ENCODE measurements around the gene FMN1. TPM values are rescaled to one million over a fixed set of nuclear protein-coding genes. Genes with fewer than 3 reads are reported as not detected.

Gene FMN1
- total RNA-seq, 1 donor from 2014 or later, result 2.9 TPM

DNA sequence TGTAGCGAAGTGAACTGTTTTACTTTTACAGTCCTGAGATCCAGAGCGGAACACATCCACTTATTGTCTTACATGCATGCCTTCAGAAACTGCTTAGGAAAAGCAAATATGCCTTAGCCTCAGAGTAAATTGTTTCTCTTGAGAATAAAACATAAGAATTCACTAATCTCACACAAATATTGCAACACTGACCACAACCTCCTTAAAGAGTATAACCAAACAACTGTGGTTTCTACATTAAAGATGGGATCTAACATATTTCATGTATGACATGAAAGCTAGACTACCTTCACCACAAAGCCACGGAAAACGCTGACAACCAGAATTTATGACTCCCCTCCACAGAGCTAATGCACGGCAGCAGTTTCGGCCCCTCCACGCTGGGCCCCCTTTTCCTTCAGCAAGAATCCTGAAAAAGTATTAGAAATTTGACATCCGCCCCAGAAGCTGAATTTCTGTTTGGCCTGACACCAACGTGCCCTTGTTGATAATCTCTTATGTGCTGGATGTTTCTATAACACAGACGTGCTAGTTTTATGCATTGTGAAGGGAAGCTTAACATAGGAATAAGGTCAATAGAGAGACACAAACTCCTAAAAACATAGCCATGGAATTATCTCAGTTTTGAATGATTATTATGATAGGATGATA lies 392.1 kb downstream of the FMN1 start:
- DNase-seq (no peak), ATAC-seq (no peak)
- intact Hi-C loops (cut with micrococcal nuclease), result no loop called here

DNA sequence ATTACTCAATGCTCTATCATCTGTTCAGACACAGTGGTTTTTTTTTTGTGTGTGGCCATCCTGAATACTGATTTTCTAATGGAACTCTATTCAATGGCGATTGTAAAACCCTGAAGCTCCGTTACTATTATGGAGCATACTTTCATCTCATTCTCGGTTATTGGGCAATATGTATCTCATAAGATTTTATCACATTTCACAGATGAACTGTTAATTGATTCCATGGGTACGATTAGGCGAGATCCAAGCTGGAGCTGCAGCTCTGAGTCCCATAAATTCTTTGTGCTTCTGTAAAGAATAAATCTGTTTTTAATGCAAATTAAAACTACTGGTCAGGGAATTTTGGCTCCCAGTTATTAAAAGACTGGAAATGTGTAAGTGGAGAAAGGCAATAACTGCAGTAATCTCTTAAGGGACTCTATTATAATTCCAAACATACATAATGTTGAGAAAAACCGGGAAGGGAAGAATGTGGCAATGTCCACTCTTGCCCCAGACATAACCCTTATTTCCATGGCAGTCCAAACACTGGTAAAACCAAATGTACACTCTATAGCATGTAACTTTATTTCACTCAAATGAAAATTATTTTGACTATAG lies 394.5 kb downstream of the FMN1 start:
- ATAC-seq (no peak), DNase-seq (no peak)
- intact Hi-C loops (cut with micrococcal nuclease), result no loop called here

DNA sequence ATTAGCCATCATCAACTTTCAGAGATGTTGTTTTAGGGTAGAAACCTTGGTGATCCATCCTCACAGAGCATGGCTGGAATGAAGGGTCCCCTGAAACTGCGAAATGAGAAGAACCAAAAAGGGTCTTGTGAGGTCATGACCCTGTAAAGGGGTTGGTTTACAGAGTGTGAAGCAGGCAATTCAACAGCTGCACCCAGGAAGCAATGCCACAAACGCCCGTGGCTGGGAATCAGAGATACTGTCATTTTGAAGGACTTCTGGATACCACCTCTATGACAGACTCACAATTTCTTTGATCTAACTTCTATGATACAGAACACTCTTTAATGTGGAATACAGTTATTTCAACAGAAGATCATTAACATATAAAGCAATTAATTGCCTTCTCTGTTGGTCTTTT lies 397.7 kb downstream of the FMN1 start:
- intact Hi-C loops (cut with micrococcal nuclease), result no loop called here
- ATAC-seq (no peak), DNase-seq (no peak)

DNA sequence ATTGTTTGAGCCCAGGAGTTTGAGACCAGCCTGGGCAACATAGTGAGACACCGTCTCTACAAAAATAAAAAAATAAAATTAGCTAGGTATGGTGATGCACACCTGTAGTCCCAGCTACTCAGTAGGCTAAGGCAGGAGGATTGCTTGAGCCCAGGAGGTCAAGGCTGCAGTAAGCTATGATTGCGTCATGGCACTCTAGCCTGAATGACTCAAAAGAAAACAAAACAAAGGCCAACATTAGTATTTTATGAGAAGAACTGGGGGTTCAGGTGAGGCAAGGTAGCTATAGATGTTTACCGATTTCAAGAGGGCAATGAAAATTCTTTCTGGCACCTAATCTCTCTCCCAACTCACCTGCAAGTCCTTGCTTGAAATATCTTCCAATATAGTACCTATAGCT lies 399.5 kb downstream of the FMN1 start:
- intact Hi-C loops (cut with micrococcal nuclease), result no loop called here
- DNase-seq, result no peak
- ATAC-seq, result no peak

DNA sequence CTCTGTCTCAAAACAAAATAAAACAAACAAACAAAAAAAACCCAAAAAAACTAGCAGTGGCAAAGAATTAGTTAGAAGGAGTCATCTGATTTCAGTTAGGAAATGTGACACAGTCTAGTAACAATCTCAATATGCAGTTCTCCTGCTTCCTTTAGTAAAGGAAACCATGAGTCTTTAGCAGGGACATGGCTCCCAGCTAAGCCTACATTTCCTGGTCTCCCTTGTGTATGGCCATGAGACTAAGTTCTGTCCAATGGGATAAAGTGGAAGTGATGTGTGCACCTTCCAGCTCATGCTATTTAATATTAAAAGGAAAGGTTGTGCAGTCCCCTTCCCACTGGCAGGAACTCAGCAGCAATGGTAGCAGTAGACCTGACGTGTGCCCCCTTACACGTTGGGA lies 402.1 kb downstream of the FMN1 start:
- DNase-seq (no peak), ATAC-seq (no peak)
- intact Hi-C loops (cut with micrococcal nuclease), result no loop called here

DNA sequence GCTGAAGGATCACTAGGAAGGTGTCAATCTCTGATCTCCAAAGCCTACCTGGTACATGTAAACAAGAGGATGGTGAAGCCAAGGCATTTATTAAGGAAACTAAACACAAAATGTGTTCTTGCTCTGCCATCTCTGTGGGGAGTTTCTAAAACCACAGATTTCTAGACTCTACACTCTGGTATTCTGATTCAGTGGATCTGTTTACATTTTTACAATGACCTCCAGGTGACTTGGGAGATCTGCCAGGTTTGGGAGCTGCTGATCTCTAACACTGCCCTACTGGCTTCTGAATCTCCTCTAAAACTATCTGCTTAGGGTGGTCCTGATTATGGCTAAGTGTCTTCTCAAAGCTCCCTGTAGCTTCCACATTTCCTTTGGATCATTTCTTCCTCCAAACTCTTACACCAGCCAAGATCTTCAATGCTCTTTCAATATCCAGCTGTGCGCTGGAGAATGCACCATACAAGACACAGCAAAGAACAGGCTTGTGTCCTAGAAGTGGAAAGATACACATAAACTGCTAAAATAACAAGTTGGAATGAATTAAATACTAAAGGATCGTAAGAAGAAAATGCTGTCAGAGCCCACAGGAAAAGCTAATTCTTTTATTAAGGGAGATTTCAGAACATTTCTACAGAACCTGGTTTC lies 404.0 kb downstream of the FMN1 start:
- intact Hi-C loops (cut with micrococcal nuclease), result no loop called here
- ATAC-seq (no peak), DNase-seq (no peak)

DNA sequence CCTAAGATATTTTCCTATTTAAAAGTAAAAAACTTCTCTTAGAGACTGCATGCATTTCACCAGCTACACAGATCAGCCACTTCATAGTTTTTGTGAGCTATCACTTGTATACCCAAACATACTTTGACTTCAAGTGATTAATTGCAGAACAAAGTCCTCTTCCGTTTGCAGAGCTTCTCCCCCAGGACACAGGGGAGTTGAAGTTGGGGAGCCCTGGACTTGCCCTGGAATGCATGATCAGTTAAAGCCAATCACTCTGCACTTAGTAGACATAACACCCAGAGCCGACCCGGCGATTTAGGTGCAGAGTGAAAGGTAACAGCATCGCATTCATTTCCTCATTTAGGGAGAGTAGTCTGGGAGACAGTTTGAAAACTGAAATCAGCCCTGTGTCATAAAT lies 406.6 kb downstream of the FMN1 start:
- no peak for DNase-seq
- intact Hi-C loops (cut with micrococcal nuclease), result no loop called here
- ATAC-seq, result no peak

DNA sequence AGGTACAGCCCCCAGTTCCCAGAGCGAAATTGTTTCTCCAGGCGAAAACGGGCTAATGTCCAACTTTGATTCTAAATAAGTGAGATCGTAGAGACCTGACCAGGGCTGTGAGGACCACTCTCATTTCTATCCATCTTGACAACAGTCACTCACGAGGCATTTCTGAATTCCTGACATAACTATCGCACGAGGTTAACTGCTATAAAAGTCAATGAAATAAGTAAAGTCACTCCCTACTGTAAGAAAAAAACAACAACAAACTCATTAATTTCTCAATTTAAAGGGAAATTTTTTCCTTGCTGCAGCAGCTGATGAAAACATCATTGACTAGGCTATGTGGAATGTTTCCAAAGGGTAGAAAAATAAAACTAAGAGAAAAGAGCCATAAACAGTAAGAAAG lies 407.6 kb downstream of the FMN1 start:
- DNase-seq (no peak), ATAC-seq (no peak)
- intact Hi-C loops (cut with micrococcal nuclease), result no loop called here

DNA sequence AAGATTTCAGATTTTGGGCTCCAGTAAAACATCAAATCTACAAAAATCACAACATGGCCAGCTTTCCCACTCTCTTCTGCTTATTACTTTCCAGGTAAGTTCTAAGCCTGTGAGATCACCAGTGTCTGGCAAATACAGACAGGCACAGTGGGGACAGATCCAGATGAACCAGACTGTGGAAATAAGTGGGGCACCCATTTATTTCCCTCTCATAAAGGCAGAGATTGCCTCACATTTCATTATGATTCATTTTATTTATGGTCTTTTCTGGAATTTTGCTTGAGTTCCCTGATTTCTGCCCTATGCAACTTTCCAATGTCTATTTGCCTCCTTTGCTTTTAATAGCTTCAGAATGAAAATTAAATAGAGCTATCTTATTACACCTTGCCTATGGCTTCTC lies 409.9 kb downstream of the FMN1 start:
- ATAC-seq (no peak), DNase-seq (no peak)
- intact Hi-C loops (cut with micrococcal nuclease), result no loop called here

DNA sequence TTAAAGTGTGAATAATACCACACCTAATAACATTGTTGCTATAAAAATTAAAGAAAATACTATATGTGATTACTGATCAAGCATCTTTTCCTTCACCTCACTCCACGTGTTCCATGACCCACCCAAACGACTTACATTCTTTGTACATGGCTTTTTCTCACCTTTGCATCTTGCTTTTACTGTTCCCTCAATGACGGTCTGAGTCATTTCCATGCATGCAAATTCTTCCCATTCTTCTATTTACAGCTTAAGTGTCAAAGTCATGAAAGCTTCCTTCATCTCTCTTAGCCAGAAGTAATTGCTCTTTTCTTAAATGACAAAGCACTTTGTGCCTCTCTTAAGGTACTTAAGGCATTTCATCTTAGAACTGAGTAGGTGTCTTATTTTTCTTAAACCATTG lies 412.7 kb downstream of the FMN1 start:
- intact Hi-C loops (cut with micrococcal nuclease), result no loop called here
- DNase-seq, result no peak
- no peak for ATAC-seq

DNA sequence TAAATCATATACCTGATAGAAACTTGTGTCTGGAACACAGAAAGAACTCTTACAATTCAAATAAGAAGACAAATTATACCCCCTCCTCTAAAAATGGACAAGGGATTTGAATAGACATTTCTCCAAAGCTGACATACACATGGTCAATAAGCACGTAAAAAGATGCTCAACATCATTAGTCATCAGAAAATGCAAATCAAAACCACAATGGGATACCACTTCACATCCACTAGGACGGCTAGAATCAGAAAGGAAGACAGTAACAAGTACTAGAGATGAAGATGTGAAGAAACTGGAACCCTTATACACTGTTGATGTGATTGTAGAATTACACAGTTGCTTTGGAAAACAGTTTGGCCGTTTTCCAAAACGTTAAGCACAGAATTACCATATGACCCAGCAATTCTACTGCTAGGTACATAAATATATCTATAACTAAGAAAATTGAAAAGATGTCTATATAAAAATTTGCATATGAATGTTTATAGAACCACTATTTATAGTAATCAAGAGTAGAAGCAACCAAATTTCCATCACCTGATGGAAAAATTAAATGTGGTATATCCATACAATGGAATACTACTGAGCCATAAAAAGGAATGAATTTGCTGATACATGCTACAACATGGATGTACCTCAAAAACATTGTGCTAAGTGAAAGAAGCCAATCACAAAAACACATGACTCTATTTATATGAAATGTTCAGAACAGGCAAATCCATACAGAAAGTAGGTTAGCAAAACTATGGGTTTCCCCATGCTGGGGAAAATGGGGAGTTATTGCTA lies 415.9 kb downstream of the FMN1 start:
- ATAC-seq (no peak), DNase-seq (no peak)
- intact Hi-C loops (cut with micrococcal nuclease), result no loop called here

DNA sequence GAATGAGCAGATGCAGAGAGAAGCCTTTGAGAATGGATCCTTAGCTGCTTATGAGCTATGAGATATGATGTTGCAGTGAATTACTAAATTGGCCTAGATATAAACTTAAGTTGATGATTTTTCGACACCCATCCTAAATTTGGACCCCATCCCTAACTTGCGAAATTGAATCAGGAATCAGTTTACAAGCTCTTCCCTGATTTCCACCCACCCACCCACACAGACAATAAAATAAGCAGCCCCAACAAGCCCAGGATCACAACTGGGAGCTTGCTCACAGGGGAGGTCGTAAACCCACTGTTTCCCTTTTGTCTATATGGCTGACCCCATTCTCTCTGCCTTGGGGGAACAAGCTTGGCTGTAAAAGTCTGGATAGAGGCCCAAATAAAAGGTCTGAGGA lies 419.4 kb downstream of the FMN1 start:
- DNase-seq (no peak), ATAC-seq (no peak)
- intact Hi-C loops (cut with micrococcal nuclease), result no loop called here

DNA sequence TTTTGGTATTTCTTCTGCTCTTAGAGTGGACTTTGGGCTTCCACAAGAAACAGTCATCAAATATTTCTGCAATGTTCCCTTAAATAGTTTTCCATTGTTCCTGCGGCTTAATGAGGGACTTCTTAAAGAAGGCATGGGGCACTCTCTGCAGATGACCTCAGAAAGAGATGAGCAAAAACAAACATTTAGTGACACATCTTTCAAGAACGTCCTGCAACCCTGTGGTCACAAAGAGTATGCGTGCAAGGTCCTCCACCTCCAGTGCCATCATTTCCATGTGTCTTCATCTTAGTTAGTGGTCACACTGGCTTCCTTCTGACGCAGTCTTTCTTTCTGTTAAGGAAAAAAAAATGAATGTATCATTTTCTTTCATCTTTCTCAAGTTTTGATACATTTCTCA lies 420.5 kb downstream of the FMN1 start:
- intact Hi-C loops (cut with micrococcal nuclease), result no loop called here
- no peak for ATAC-seq
- no peak for DNase-seq

DNA sequence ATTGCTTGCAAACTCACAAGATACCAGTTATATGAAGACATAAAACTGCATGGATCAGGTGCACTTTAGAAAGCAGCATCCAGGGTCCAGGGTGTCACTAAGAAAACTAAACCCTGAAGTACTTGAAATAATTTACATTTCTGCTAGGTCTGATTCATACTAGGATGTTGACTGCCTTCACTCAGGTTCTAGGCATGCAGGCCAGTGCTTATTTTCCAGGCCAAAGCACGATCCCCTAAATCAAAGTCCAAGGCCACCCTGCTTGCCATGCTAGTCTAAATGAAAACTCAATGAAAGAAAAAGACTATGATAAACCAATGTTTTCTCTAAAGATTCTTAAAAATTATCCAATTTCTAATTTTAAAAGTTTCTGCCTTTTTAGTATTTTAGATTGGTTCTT lies 427.3 kb downstream of the FMN1 start:
- intact Hi-C loops (cut with micrococcal nuclease), result no loop called here
- ATAC-seq (no peak), DNase-seq (no peak)

DNA sequence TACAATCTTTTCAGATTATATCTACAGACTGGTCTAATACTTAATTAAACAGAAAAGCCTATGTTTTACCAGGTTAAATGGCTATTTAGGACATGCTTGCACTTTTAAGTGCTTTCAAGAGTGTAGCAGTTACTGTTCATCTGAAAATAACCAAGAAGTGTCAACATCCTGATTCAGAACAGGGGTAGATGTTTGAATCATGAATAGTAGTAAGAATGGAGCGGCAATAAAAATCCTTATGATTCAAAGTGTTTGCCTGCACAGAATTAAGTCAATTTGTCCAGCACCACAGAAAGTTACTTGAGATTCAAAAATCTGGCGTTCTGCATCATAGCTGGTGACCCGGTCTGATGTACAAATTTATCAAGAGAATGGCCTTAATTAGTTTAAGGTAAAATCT lies 428.4 kb downstream of the FMN1 start:
- DNase-seq (no peak), ATAC-seq (no peak)
- intact Hi-C loops (cut with micrococcal nuclease), result no loop called here

DNA sequence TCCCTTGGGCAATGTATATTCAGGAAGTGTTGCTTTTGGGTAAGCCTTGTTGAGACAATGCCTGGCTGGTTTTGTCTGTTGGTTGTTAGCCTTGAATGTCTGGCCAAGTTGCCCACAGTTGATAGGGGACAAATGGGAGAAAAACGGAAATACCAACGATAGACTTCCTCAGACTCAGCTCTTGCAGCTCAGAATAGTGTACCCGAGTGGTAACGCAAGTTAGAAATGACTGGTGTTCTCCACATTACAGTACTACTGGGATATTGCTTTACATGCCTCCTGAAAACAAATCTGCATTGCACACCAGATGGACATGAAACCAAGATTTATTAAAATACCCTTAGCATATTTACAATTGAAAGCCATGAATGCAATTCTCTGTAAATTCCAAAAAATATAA lies 429.3 kb downstream of the FMN1 start:
- no peak for DNase-seq
- intact Hi-C loops (cut with micrococcal nuclease), result no loop called here
- no peak for ATAC-seq

DNA sequence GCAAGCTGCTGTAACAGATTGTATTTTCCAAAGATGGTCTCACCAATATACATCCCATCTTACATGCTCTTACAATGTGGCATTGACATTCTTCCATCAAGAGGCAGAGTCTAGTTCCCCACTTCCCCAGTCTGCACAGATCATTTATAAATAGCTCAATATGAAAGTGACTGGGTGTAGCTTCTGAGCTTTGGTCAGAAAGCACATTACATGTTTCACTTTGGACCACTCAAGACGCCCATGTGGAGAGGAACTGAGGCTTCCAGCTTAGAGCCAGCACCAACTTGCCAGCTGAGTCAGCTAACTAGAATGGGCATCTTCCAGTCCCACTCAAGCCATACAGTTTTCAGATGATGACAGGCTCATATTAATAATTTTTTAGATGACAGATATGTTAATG lies 431.2 kb downstream of the FMN1 start:
- no peak for DNase-seq
- intact Hi-C loops (cut with micrococcal nuclease), result no loop called here
- no peak for ATAC-seq

DNA sequence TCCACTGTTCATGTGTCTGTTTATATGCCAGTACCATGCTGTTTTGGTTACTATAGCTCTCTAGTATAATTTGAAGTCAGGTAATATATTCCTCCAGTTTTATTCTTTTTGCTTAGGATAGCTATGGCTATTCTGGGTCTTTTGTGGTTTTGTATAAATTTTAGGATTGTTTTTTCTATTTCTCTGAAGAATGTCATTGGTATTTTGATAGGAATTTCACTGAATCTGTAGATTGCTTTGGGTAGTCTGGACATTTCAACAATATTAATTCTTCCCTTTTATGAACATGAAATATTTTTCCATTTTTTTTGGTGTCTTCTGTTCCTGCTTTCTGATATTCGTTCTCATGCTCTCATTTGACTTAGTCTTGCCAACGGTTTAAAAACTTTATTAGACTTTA lies 437.1 kb downstream of the FMN1 start:
- ATAC-seq, result no peak
- intact Hi-C loops (cut with micrococcal nuclease), result no loop called here

DNA sequence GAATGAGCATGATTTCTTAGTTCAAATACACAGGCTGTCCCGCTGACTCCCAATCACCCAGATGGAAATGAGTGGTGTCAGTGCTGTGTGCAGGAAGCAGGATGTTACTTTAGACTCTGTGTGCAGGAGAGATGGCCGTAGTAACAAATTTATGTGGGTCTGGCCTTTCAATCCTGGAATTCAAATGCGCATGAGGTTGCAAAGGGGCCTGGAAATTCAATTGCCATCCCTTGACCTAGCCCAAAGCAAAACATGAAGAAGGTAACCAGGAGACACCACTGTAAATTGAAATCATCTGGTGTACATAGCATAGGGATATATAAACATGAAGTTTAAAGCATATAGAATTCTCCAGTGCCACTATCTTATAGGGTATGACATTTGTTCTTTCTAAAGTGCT lies 443.5 kb downstream of the FMN1 start:
- DNase-seq, result no peak
- intact Hi-C loops (cut with micrococcal nuclease), result no loop called here
- ATAC-seq, result no peak

More for the DNA sequence above, 437.1 kb downstream of the FMN1 start:
- no peak for DNase-seq

DNA sequence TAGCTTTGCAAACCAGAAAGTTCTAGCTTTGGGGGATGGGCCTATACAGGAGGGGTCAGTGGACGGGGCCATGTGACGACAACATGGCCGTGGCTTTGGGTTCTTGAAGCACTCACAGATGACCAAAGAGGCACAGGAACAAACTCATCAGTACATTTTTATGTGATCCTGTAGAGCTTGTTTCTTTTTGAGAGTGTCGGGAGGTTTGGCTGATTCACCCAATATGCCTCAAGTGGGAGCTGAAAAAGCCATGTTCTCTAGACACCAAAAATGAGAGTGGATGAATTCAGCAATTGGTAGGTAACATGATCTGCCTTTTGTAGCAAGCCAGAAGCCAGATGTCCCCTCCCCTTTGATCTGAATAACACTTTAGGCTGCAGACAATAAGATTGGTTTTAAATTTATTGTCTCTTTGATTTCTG lies 446.6 kb downstream of the FMN1 start:
- intact Hi-C loops (cut with micrococcal nuclease), result no loop called here
- ATAC-seq (no peak), DNase-seq (no peak)

Measured in left ventricle myocardium superior (tissue), 1 donor.